A673 (cell line): Measurements from ENCODE around the gene TSC22D2.

Experiments
- EZH2 ChIP-seq: fragments of 200-600 bp; sonication (generic); IDR thresholded peaks from 2 replicates; pipeline ENCODE4 v1.6.1; 2017; ENCODE audit warnings: borderline replicate concordance, low read depth, mild to moderate bottlenecking, mixed read lengths, antibody characterized with exemption, low read length; ENCODE audit not compliant: poor library complexity, severe bottlenecking
- TF ChIP-seq, protein P1 (sequence below): fragments of 300-800, 200-600 bp; sonication (generic); conservative IDR thresholded peaks from 2 replicates; pipeline ENCODE4 v1.5.1; 2017; ENCODE audit warnings: low read depth, mild to moderate bottlenecking, antibody characterized with exemption, low read length, moderate library complexity, mixed read lengths

DNA sequence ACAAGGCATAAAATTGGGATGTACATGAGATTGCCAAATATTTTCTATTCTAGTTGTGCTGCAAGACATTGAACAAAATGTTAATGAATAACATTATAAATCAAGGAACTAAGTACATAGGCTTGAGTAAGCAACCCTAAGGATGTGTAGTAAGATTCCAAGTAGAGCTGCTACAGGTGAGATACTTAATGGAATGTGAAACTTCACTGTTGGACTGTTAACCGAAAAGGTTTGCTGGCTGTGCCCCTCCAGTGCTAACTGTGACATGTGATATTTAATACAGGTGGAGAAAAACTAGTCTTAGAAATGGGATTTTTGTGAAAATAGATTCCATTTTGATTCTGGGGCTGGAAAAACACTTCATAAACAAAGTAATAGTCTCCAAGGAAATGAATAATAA is 52.4 kb downstream of the TSC22D2 start:
- TF ChIP-seq, protein P1, sequence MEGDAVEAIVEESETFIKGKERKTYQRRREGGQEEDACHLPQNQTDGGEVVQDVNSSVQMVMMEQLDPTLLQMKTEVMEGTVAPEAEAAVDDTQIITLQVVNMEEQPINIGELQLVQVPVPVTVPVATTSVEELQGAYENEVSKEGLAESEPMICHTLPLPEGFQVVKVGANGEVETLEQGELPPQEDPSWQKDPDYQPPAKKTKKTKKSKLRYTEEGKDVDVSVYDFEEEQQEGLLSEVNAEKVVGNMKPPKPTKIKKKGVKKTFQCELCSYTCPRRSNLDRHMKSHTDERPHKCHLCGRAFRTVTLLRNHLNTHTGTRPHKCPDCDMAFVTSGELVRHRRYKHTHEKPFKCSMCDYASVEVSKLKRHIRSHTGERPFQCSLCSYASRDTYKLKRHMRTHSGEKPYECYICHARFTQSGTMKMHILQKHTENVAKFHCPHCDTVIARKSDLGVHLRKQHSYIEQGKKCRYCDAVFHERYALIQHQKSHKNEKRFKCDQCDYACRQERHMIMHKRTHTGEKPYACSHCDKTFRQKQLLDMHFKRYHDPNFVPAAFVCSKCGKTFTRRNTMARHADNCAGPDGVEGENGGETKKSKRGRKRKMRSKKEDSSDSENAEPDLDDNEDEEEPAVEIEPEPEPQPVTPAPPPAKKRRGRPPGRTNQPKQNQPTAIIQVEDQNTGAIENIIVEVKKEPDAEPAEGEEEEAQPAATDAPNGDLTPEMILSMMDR: no peak
- TF ChIP-seq EZH2: no peak
